AG09309 (cell line): ENCODE data around the gene UBN1.

Experiments used
- DNase-seq: peaks from one replicate; pipeline ENCODE4 v3.0.0-alpha.2; 2010; ENCODE audit warnings: low read depth
- H3K4me3 ChIP-seq: 2 replicates; pipeline ENCODE4 v1.5.1; 2011; ENCODE audit warnings: mild to moderate bottlenecking, low read depth, low read length, moderate library complexity; ENCODE audit not compliant: control insufficient read depth
- TF ChIP-seq, protein P1 (sequence below): IDR thresholded peaks from 2 replicates; pipeline ENCODE4 v1.5.1; 2011; ENCODE audit warnings: mild to moderate bottlenecking, low read depth, low read length, inconsistent platforms; ENCODE audit not compliant: insufficient read depth, control insufficient read depth; ENCODE audit errors: missing control alignments

The UBN1 gene

DNA sequence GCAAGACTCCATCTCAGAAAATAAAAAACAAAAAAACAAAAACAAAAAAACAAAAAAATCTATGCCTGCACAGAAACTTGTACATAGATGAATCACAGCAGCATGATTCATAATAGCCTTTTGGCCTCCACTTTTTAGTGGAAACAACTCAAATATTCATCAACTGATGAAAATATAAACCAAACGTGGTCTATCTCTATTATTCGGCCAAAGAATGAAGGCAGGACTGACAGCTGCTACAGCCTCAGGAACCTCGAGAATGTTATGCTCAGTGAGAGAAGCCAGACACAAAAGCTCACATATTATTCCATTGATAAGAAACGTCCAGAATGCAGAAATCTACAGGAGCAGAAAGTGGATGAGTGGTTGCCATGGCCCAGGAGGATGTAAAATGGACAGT is 69.8 kb downstream of the UBN1 start:
- DNase-seq = no peak
- TF ChIP-seq, protein P1, sequence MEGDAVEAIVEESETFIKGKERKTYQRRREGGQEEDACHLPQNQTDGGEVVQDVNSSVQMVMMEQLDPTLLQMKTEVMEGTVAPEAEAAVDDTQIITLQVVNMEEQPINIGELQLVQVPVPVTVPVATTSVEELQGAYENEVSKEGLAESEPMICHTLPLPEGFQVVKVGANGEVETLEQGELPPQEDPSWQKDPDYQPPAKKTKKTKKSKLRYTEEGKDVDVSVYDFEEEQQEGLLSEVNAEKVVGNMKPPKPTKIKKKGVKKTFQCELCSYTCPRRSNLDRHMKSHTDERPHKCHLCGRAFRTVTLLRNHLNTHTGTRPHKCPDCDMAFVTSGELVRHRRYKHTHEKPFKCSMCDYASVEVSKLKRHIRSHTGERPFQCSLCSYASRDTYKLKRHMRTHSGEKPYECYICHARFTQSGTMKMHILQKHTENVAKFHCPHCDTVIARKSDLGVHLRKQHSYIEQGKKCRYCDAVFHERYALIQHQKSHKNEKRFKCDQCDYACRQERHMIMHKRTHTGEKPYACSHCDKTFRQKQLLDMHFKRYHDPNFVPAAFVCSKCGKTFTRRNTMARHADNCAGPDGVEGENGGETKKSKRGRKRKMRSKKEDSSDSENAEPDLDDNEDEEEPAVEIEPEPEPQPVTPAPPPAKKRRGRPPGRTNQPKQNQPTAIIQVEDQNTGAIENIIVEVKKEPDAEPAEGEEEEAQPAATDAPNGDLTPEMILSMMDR = no peak
- H3K4me3 ChIP-seq = no peak overlapping the region

DNA sequence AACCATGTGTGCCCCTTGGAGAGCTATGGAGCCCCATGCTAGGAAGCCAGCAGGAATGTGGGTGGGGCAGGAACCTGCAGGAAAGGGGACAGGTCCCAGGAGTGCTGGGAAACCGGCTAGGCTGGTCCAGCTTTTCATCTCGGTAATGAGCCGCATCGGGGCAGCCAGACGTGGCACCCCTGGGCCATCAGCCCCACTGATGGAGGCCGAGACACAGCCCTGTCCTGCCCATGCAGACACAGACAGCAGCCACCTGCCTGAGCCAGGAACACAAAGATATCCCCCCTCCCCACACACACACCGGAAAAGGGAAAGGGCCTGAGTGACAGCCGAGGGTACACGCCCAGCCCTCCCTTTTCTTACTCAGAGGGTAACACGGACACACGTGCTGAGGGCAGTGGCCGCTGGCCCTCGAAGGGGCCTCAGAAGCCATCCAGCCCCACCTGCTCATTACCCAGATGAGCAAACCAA is 71.5 kb downstream of the UBN1 start:
- TF ChIP-seq, protein P1 = no peak
- DNase-seq = no peak
- no peak overlapping the region for H3K4me3 ChIP-seq

DNA sequence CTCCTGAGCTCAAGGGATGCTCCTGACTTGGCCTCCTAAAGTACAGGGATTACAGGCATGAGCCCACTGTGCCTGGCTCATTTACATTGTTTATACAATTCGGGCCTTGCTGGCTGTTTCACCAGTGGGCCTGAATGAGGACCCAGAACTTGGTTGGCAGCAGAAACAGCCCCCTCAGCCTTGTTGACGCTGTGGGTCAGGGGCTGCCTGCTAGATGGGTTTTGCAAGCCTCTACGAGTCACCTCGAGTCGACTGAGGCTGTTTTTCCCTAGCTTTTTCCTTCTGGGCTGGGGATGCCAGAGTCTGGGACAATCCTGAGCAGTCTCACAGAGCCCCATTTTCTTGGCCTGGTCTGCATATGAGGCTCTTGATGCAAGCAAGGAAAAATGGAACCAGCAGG is 73.5 kb downstream of the UBN1 start:
- DNase-seq = no peak
- TF ChIP-seq, protein P1 = no peak
- H3K4me3 ChIP-seq = no peak overlapping the region

DNA sequence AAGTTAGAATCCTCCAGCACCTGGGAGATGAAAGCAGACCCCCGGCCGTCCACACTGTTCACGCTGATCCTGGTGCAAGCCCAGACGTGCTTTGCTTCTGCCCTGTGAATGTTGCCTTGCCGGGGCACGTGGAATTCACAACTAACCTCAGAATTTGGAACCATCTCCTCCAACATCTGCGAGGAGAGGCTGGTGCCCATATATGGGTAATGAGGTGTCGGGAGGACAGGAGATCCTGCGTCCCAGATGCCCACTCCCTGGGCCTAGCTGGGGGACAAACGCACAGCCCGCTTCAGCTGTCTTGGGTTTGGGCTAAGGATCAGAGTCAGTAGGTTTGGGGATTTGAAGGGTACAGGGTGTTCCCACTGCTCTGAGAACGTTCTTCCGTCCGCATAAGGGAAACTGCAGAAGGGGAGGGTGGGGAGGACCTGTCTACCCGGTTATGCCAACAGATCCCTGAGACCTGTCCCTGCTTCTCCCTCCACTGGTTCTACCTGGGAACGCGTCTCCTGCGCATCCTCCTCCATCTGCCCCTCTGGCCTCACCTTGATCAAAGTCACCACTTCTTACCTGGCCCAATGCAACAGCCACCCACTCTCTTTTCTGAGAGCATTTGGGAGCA is 75.6 kb downstream of the UBN1 start:
- TF ChIP-seq, protein P1 = no peak
- no peak overlapping the region for H3K4me3 ChIP-seq
- no peak for DNase-seq

GRCh38 chr16:4923853-4924252 is 76.6 kb downstream of the UBN1 start:
- TF ChIP-seq, protein P1 = no peak
- H3K4me3 ChIP-seq = no peak overlapping the region
- no peak for DNase-seq

DNA sequence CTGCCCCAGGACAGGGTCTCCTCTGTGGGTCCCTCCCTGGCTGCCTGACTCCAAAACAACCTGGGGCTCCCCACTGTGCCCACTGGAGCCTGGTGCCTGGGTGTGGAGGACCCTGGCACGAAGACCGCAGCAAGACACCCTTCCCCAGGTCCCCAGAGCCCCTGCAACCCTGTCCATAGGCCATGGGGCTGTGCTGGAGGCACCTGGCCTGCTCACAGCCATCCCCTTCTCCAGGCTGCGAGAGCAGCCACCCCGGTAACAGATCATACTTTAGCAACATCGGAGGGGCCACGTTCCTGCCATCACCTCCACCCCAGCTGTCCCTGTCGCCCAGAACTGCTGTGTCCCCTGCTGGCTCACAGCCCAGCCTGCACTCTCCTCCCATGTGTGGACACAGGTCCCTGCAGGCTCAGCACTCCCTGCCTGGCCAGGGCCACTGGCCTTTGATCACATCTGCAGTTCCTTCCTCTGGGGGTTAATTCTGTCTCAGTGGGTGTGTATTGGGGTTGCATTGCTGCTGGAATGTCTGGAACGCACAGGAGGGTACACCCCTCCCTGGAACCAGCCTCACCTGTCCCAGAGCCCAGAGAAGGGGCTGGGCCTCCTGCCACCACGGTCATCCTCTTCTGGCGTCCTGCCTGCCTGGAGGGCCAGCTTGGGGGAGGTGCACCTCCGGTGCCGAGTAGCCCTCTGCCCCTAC is 77.5 kb downstream of the UBN1 start:
- no peak overlapping the region for H3K4me3 ChIP-seq
- DNase-seq = no peak
- TF ChIP-seq, protein P1 = no peak

- TF ChIP-seq, protein P1 = no peak
- H3K4me3 ChIP-seq = no peak overlapping the region
- DNase-seq = no peak
These were observed 78.0 kb downstream of the UBN1 start for GRCh38 chr16:4925293-4925607.
